Heart right ventricle (tissue), 16 donors: Measurements from ENCODE around the gene TULP3. TPM values are rescaled to one million over a fixed set of nuclear protein-coding genes. Genes with fewer than 3 reads are reported as not detected.

Experiments used
- ATAC-seq, 8 donors: fragments of 200-7000 bp; cut with Tn5 transposase; one replicate each; pipeline ENCODE4 v1.9.1; 2020; ENCODE audit warnings: mild to moderate bottlenecking in 8 of 8, moderate library complexity in 8 of 8, moderate number of reproducible peaks in 1 of 8
- DNase-seq, 2 donors: peaks; one replicate each; pipeline ENCODE4 v3.0.0-alpha.2; 2020
- H3K27ac ChIP-seq, 10 donors: fragments of 200-600 bp; sonication (generic) in 2 of 10; one replicate each; pipeline versions ENCODE4 v1.5.0 to v1.8.0; 2020 to 2022; ENCODE audit warnings: mild to moderate bottlenecking in 3 of 10
- H3K27me3 ChIP-seq, 7 donors: fragments of 200-600 bp; one replicate each; pipeline ENCODE4 v1.8.0; 2021 to 2022; ENCODE audit warnings: mild to moderate bottlenecking in 2 of 7
- H3K36me3 ChIP-seq, 9 donors: fragments of 200-600 bp; sonication (generic) in 1 of 9; one replicate each; pipeline versions ENCODE4 v1.5.0 to v1.8.0; 2020 to 2022; ENCODE audit warnings: mild to moderate bottlenecking in 2 of 9
- H3K4me1 ChIP-seq, 9 donors: fragments of 200-600 bp; sonication (generic) in 1 of 9; one replicate each; pipeline versions ENCODE4 v1.5.0 to v1.8.0; 2020 to 2022; ENCODE audit warnings: mild to moderate bottlenecking in 4 of 9
- H3K4me3 ChIP-seq, 10 donors: fragments of 200-600 bp; sonication (generic) in 2 of 10; one replicate each; pipeline versions ENCODE4 v1.5.0 to v1.8.0; 2020 to 2022; ENCODE audit warnings: mild to moderate bottlenecking in 7 of 10, moderate library complexity in 2 of 10
- H3K9me3 ChIP-seq, 11 donors: fragments of 200-600 bp in 10 of 11; sonication (generic) in 2 of 11; one replicate each; pipeline versions ENCODE4 v1.5.0 to v1.8.0; 2013 to 2022; ENCODE audit warnings: mild to moderate bottlenecking in 2 of 11, control low read depth in 1 of 11, moderate library complexity in 1 of 11
- CTCF ChIP-seq, 9 donors: fragments of 200-600 bp; sonication (generic) in 2 of 9; IDR thresholded peaks; one replicate each; pipeline versions ENCODE4 v1.5.0 to v1.8.0; 2021 to 2022; ENCODE audit warnings: antibody characterized with exemption in 9 of 9, mild to moderate bottlenecking in 5 of 9, moderate library complexity in 1 of 9
- WGBS, 2 donors: extraction: QIAGEN DNeasy Blood & Tissue Kit; methylation state at CpG; one replicate each; pipeline ENCODE4 v1.1.7; 2013; ENCODE audit warnings: inconsistent platforms in 1 of 2; 5-methylcytosine and 5-hydroxymethylcytosine counted together
- intact Hi-C, 10 donors: fragments of 100-400 bp; cut with DNase I; formaldehyde crosslinking; loops; one replicate each; pipeline versions ENCODE4 v1.11.1 to v1.14.2; 2022
- polyA plus RNA-seq, 2 donors: library from polyadenylated mRNA; stranded (reverse); fragments of 200-250 nt; gene quantifications; one replicate each; pipeline ENCODE4 v1.2.3, GENCODE V29; 2013
- total RNA-seq, 10 donors: library from RNA; stranded (reverse); fragmentation: NEBNext Ultra II Directional in 3 of 10; extraction: Animal tissue kit (Norgen Biotek cat#: 25700) in 3 of 10; gene quantifications; one replicate each; pipeline versions ENCODE4 v1.2.1 to v1.2.4, GENCODE V29; 2021 to 2023
- donor health status: Arrhythmogenic right ventricular cardiomyopathy.
- donor health status: ischemic (EF 13 %, LVEDD 7.1; RV severe dilation, severe dysfunction).
- donor health status: healthy with polysubstance abuse.
- donor health status: DM: no; HTN: yes; CAD: no.
- donor health status: DM: no; HTN: no; CAD: no.
- donor health status: ischemic (EF 25% LVEDD 6.9; RV normal size, moderate dysfunction).
- donor health status: ischemic (EF 25% LVEDD 5.7; RV mildly dilated, moderate dysfunction).
- donor health status: healthy.
- donor health status: DM: yes; HTN: yes; CAD: no.
- donor health status: Ischemic cardiomyopathy.
- donor health status: ischemic (EF 35%, LVEDD 5.7; RV mildly dilated, moderate dysfunction).
- donor health status: nonischemic (EF 11% LVEDD 7.7; RV severe dilation, severe dysfunction).
- donor health status: DM: yes; HTN: yes; CAD: no.
- donor health status: PGD.
- donor health status: ischemic (EF 29% LVEDD 5.4; RV normal size, mild dysfunction).
- donor health status: nonischemic (EF 23%, LVEDD 6.1; RV moderate dilation, normal function).

The TULP3 gene
- total and polyA plus RNA-seq, 12 donors = 4.0 to 7.3 (median 5.0) TPM

GRCh38 chr12:2958432-2959191 lies 67.9 kb downstream of the TULP3 start:
- 1 to 2% methylated on average over 28 to 48 of the region's 48 CpGs for WGBS, 2 donors
- Histone ChIP-seq H3K4me1 (peaks cover 0 to 46% (median 26%) of the 10 kb centered on the region in 9 donors), H3K36me3 (no peaks in the 10 kb centered on the region), H3K4me3 (peak overlapping the region; percentile 25 to 74 (median 64)), H3K27ac (peak overlapping the region; percentile 64 to 94 (median 88)), H3K9me3 (no peaks in the 10 kb centered on the region), H3K27me3 (peaks cover 0 to 54% (median 0%) of the 10 kb centered on the region in 7 donors)
- no peak for TF ChIP-seq CTCF (IDR thresholded peaks at IDR 0.05)
- intact Hi-C loops = loop anchor here in 5 of 10 donors (2.0 to 10.0 kb wide), 4 partner anchors 68 to 164 kb away; partner anchors contain the start of gene TULP3 (in 1 of the 5)
- ATAC-seq = peak; percentile 67 to 80 (median 78)
- peak; percentile 57 to 72 for DNase-seq

DNA sequence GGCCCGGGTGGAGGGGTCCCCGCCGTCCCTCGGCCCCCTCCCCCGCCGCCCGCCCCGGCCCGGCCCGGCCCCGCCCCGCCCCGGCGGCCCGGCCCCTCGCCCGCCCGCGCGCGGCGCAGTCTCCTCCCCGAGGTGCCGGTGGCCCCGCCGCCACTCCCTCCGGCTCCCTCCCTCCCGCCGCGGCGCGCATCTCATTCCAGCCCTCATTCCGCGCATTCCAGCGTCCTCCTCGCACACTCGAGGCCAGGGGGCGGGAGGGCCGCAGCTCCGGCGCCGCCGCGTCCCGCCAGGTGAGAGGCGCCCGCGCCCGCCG lies 68.5 kb downstream of the TULP3 start, which contains the start of gene TEAD4:
TSS of gene TEAD4 (plus strand) at position 206 of the 313 bp plus-strand sequence.
- WGBS, 2 donors = 0 to 2% methylated on average over 11 to 50 of the region's 50 CpGs
- Histone ChIP-seq H3K4me3 (peak within 1 kb of the TSS; percentile 35 to 74 (median 64)), H3K27me3 (peaks cover 0 to 60% (median 0%) of the 10 kb centered on the region in 7 donors), H3K36me3 (no peaks in the 10 kb centered on the region), H3K27ac (peak within 1 kb of the TSS; percentile 78 to 94 (median 88)), H3K4me1 (peaks cover 0 to 49% (median 26%) of the 10 kb centered on the region in 9 donors), H3K9me3 (no peaks in the 10 kb centered on the region)
- intact Hi-C loops = loop anchor here in 5 of 10 donors (2.0 to 10.0 kb wide), 4 partner anchors 68 to 163 kb away; partner anchors contain the start of gene TULP3 (in 1 of the 5)
- no peak for TF ChIP-seq CTCF (IDR thresholded peaks at IDR 0.05)
- peak; percentile 5 to 53 (median 44) for ATAC-seq
- peak; percentile 65 to 69 for DNase-seq

DNA sequence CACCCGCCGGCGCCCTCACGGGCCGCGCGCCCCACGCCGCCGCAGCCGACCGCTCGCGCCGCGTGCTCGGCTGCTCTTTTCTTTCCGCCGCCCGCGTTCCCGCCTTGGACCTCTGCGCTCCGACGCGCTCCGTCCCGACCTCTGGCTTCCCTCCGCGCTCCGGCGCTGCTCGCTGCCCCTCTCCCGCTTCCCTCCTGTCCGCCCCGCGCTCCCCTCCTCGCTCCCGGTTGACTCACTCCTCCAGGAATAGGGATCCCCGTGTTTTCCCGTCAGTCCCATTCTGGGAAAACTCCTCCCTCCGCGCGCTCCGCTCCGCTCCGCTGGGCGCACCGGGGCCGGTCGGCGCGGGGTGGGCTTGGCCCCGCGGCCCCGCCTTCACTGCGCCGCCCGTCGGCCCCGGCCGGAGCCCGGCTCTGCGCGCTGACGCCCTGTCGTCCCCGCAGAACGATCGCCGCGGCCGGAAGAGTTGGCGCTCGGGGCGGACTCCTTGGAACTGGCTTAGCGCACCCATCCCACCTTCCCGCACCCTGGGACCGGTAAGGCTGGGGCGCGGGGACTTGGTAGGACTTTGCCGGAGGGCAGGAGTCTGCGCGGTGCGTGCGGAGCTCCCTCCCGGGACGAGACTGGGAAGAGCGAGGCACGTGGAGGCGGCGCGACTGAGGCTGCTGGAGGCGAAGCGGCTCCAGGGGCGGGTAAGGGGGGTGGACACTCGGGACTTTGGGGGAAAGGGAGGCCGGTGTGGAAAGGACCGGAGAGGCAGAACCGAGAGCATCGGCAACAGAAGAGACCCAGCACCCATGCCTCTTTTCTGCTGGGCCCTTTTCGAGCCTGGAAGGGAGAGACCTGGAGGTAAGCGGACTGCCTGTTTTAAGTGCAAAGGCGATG lies 69.1 kb downstream of the TULP3 start:
- peaks cover 3 to 55% (median 26%) of the 10 kb centered on the region in 9 donors for H3K4me1 ChIP-seq
- intact Hi-C loops = loop anchor here in 8 of 10 donors (2.0 to 10.0 kb wide), 4 partner anchors 69 to 163 kb away; partner anchors contain the start of gene TULP3 (in 1 of the 8)
- H3K9me3 ChIP-seq = no peaks in the 10 kb centered on the region
- H3K27me3 ChIP-seq = peaks cover 0 to 60% (median 0%) of the 10 kb centered on the region in 7 donors
- 2% methylated on average over 100 to 103 of the region's 104 CpGs for WGBS, 2 donors
- H3K4me3 ChIP-seq = peak overlapping the region; percentile 35 to 74 (median 64)
- ATAC-seq = peak; percentile 32 to 75 (median 40)
- TF ChIP-seq CTCF (IDR thresholded peaks at IDR 0.05) = peak in 1 of 9 donors; percentile 12
- H3K27ac ChIP-seq = peak overlapping the region; percentile 78 to 94 (median 88)
- no peaks in the 10 kb centered on the region for H3K36me3 ChIP-seq
- peak; percentile 48 to 67 for DNase-seq
